GM03348 (cell line): ENCODE measurements around the gene IFNE.

Source experiments
- DNase-seq: peaks from one replicate; pipeline ENCODE4 v3.0.0; 2012; ENCODE audit warnings: low spot score

Gene IFNE, protein sequence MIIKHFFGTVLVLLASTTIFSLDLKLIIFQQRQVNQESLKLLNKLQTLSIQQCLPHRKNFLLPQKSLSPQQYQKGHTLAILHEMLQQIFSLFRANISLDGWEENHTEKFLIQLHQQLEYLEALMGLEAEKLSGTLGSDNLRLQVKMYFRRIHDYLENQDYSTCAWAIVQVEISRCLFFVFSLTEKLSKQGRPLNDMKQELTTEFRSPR

DNA sequence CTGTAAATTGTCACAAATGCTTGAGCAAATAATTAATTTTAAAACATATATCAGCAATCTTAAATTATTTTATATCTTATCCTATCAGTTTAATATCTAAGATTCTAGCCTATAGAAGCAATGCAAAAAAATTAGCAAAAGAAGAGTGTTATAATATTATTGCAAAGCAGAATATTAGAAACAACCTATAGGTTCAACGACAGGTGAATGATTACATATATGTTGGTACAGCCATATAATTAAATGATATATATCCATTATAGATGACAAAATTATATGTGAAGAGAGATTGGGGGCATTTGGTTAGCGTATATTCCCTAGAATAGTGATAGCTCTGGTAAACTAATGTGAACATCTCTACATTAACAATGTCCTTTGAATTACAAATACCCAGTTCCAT lies at the start of gene IFNE:
Gene IFNE, minus strand, starts transcription at position 101 of the 400 bp plus-strand sequence. CDS start 619 bp downstream, outside the sequence.
- no peak for DNase-seq

DNA sequence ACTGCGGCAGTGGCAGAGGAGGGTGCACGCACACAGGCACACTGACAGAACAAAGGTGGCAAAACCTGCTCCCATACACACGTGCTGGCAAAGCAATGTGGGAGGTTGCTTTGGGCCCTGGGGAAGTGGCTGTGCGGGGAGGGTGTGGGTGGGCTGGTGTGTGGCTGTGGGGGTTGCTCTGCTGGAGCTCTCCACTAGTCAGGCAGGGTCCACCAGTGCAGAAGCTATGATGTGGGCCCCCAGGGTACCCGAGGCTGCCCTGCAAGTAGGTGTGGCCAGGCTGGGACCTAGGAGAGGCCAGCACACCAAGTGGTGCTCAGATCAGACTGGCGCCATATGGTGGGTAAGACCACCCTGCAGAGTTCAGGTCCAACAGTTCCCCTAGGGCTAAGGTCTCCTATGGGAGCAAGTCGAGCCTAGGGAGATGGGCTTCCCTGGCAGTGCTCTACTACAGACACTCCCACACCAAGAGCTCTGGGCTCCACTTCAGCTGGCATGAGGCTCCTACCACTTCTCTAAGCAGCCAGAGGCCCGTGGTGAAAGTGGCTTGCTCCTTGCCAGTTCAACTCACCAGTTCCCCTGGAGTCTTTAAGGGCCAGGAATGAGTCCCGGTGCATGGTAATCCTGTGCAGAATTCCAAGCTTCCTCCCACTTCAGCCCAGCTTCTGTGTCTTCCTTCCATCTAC lies 46.2 kb upstream of the IFNE start:
- no peak for DNase-seq

DNA sequence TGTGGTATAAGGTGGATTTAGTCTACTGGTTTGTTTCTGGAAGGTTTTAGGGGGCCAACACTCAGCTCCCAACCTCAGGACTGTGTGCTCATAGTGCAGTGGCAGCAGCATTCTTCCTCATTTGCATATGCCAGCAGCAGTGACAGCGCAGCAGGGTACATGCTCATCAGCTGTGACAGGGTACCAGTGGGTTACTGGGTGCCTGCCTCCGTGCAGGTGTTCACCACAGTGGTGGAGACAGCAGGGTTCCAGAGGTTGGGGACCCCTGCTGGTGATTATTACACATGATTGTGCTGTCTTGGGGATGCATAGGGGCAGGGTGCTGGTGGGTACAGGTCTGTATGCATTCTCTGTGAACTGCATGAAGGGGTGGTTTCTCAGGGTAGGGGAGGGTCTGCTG lies 45.5 kb upstream of the IFNE start:
- no peak for DNase-seq

DNA sequence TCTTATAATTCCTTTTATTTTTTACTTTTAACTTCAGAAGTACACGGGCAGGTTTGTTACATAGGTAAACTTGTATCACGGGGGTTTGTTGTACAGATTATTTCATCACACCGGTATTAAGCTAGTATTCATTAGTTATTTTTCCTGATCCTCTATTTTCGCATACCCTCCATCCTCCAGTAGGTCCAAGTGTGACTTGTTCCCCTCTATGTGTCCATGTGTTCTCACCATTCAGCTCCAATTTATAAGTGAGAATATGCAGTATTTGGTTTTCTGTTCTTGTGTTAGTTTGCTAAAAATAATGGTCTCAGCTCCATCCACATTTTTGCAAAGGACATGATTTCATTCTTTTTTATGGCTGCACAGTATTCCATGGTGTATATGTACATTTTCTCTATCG lies 43.1 kb upstream of the IFNE start:
- no peak for DNase-seq

DNA sequence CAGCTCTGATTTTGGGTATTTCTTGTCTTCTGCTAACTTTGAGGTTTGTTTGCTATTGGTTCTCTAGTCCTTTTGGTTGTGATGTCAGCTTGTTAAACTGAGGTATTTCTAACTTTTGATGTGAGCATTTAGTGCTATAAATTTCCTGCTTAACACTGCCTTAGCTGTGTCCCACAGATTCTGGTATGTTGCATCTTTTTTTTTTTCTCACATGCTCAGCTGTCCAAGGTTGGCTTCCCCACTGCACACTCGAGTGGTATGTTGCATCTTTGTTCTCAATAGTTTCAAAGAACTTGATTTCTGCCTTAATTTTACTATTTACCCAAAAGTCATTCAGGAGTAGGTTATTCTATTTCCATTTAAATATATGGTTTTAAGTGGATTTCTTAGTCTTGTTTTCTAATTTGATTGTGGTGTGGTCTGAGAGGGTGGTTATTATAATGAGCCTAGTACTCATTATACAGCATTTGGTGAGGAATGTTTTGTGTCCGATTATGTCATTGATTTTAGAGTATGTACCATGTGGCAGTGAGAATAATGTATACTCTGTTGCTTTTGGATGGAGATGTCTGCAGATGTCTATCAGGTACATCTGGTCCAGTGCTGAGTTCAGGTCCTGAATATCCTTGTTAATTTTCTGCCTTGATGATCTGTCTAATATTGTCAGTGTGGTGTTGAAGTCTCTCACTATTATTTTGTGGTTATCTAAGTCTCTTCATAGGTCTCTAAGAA lies 42.2 kb upstream of the IFNE start:
- DNase-seq, result no peak

DNA sequence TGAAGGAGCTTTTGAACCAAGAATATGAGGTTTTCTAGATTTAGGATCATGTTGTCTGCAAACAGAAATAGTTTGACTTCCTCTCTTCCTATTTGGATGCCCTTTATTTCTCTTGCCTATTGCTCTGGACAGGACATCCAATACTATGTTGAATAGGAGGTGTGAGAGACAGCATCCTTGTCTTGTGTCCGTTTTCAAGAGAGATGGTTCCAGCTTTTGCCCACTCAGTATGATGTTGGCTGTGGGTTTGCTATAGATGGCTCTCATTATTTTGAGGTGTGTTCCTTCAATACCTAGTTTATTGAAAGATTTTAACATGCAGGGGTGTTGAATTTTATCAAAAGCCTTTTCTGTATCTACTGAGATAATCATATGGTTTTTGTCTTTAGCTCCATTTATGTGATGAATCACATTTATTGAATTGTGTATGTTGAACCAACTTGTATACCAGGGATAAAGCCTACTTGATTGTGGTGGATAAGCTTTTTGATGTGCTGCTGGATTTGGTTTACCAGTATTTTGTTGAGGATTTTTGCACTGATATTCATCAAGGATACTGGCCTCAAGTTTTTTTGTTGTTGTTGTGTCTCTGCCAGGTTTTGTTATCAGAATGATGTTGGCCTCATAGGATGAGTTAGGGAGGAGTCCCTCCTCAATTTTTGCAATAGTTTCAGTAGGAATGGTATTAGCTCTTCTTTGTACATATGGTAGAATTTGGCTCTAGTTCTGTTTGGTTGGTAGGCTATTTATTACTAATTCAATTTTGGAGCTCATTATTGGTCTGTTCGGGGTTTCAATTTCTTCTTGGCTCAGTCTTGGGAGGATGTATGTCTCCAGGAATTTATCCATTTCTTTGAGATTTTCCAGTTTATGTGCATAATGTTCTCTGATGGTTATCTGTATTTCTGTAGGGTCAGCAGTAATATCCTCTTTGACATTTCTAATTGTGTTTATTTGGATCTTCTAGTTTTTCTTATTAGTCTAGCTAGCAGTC lies 41.2 kb upstream of the IFNE start:
- no peak for DNase-seq

DNA sequence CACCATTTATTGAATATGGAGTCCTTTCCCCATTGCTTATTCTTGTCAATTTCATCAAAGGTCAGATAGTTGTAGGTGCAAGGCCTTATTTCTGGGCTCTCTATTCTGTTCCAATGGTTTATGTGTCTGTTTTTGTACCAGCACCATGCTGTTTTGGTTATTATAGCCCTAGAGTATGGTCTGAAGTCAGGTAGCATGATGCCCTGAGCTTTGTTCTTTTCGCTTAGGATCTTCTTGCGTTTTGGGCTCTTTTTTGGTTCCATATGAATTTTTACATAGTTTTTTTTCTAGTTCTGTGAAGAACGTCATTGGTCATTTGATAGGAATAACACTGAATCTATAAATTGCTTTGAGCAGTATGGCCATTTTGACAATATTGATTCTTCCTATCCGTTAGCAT lies 40.2 kb upstream of the IFNE start:
- DNase-seq, result no peak

DNA sequence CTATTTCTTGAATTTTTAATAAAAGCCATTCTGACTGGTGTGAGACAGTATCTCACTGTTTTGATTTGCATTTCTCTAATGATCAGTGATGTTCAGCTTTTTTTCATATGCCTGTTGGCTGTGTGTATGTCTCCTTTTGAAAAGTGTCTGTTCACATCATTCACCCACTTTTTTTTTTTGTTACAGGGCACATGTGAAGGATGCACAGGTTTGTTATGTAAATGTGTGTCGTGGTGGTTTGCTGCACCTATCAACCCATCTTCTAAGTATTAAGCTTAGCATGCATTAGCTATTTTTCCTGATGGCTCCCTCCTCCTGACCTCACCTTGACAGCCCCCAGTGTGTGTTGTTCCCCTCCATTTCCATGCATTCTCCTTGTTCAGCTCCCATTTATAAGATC lies 39.3 kb upstream of the IFNE start:
- no peak for DNase-seq

DNA sequence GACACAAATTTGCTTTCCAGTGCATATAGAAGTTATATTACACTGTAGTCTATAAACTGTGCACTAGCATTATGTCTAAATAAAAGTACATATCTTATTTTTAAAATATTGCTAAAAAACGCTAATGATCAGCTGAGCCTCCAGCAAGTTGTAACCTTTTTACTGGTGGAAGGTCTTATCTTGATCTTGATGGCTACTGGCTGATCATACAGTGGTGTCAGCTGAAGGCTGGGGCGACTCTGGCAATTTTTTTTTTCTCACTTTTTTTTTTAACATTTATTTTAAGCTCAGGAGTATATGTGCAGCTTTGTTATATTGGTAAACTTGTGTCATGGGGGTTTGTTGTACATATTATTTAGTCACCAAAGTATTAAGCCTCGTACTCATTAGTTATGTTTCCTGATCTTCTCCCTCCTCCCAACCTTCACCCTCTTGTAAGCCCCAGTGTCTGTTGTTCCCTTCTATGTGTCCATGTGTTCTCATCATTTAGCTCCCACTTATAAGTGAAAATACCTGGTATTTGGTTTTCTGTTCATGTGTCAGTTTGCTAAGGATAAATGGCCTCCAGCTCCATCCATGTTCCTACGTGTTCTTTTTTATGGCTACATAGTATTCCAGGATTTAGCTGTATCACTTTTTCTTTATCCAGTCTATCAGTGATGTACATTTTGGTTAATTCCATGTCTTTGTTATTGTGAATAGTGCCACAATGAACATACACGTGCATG lies 38.6 kb upstream of the IFNE start:
- DNase-seq, result no peak

DNA sequence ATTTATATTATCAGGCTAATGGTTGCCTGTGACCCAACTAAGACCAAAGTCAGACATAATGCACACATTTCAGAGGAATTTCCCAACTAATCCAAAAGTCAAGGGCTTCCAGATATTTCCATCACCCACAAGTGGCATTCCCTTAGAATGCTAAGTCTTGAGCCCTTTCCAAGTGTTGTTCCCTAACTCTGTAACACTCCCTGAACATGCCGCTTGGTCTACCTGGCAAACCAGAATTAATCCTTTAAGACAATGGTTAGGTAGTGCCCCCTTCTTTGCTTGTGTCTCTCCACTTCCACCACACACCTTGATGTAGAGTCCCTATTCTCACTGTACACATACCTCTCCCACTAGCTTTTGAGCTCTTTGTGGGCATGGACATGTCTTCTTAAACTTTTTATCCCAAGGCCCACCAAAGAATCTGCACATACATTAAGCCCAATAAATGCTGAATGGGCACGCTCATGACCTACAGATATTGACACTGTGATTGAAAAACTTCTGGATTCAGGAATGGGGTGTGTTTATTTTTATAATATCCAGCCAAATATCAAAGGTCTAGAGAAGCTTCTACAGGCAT lies 37.8 kb upstream of the IFNE start:
- DNase-seq, result no peak

DNA sequence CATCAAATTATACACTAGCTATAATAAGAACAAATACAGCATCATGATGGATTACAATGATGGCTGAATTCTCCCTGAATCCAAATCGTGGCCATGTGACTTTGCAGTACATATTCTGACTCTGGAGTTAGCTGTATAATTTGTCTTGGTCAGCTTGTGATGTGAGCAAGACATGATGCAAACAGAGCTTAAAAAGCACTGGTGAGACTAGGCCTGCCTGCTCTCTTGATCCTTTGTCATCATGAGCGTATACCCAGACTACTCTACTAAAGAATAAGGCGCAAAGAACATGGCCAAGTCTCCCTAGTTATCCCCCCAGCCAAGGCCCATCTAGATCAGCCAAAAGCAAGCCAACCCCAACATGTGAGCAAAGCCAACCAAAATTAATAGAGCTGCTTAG lies 34.7 kb upstream of the IFNE start:
- no peak for DNase-seq

DNA sequence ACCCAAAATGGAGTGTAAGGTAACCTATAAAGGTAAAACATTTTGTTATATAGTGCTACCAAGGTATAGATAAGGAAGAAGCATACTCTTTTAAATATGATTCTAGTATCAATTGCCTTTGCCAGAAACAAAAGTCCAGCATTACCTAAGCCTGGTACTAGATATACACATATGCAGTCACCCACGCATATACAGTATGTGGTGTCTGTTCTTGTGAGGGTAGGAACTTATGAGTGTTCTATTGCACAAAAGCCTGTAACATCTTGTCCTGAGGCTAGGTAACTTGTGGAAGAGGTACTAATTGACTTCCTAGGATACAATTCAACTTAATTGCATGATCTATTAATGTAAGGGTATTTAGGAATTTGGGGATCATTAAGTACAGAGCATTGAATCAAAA lies 31.3 kb upstream of the IFNE start:
- DNase-seq, result no peak

DNA sequence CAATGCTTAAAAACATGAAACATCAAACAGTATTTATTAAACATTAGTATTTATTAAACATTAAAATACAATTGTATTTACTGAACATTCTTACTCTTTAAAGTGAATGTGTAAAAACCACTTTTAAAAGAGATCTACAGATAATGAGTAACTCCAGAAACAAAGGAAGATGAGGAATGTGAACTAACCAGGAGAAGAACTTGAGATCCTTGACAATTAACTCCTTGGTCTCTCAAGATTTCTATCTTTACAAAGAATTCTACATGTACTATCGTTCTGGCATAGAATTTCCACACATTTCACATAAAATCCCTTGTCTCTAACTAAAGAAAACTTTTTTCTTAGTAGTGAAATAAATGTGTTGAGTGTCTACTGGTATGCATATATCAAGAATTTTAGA lies 28.7 kb upstream of the IFNE start:
- DNase-seq, result no peak

DNA sequence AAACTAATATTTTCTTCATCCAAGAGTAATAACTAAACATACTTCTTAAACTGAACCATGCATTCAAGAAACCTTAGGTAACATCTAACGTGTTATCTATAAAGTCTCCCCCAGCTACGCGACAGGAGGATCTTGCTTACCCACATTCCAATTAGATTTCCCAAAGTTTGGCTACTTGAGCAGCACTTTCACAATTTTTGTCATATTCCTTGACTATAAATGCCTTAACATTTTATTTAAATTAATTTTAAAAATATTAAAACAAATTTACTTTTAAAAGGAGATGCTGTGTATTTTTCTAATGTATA lies 25.3 kb upstream of the IFNE start:
- no peak for DNase-seq

DNA sequence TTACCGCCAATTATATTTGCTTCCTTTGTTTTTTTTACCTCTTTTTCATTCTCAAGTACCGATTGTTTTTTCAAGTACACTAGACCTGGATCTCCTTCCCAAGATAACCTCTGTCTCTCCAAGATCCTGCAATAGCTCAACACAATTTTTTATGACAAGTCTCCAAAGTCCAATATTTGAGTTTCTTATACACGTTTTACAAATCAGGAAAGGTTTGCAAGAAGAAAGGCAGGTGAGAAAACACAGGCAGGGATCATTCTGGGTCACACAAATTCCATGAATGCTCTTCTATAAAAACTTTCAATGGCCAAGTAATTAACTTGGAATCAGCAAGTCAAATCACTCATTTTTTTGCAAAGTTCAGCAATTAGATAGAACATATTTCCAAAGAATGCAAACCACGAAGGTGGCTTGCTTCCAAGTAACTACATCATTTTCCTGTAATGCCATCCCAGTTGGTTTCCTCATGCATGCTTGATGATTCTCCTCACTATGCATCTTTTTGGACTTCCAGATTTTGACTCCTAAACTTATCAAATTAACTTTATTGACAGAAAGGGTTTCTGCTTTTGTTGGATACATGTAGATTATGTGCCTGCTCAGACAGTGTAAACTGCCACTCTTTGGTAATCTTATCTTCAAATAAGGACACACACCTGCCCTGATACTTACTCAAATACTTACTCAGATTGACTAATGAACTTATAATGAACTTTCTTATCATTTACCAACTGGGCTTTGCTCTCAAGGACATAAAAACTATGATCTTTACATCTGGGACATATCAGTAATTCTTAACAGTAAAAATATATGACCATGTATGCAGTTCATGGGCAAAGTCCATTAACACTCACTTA lies 24.7 kb upstream of the IFNE start:
- DNase-seq, result peak; percentile 69

DNA sequence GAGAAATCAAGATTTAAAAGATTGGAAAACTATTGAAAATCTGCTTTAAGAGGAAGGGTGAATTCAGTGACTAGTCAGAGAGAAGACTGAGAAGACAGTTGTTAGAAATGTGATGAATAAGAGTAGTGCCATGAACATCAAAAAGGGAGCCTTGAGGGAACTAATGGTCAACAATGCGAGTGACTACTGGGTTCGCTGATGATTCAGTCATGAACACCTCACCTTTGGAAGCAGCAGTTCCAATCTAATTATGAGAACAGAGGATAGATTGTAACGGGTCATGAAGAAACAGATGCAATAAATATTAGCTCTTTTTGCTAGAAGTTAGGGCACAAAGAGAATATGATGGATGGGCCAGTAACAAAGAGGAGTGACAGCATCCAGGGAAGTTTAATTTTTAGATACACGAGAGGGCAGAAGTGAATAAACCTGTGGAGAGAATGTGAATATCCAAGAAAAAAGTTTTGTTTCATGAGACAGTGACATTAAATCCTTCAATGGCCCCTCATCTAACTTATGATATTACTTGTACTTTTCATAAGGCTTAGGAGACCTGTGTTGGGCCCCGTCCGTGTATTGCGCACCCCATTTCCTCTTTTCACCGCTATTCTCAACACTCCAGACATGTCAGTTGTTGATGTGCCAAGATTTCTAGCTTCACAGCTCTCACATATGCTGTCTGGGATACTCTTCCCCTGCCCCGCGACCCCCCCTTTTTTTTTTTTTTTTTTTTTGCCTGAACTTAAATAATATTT lies 23.5 kb upstream of the IFNE start:
- DNase-seq, result peak; percentile 9

DNA sequence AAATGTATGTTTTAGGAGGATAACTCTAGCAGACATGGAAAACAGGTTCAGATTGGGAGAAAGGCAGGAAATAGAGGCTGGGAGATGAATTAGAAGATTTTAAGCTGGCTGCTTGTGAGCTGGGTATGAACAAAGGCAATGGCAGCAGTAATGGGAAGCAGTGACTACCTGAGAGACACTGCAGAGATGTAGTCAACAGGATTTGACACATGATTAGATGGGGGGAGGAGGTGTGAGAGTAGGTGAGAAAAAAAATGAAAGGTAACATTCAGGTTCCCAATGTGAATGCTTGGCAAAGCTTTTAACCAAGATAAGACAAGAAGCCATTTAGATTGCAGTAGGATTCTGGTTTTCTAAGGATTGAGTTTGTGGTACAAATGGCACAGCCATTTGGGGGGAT lies 22.8 kb upstream of the IFNE start:
- DNase-seq, result no peak

DNA sequence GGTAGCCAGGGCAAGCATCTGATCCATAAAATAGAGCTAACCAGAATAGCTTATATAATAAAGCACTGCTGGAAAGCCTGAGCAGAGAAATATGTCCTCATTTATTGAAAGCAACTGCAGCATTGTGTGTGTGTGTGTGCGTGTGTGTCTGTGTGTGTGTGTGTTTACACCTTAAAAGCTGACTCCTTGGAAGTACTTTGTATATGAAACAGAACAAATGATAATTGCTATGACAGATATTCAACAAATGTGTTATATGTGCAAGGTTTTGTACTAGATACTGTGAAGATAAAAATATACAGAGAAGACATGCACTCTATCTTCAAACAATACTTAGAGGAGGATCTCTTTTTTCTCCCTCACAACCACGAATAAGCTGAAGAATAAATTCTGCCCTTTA lies 22.0 kb upstream of the IFNE start:
- no peak for DNase-seq

DNA sequence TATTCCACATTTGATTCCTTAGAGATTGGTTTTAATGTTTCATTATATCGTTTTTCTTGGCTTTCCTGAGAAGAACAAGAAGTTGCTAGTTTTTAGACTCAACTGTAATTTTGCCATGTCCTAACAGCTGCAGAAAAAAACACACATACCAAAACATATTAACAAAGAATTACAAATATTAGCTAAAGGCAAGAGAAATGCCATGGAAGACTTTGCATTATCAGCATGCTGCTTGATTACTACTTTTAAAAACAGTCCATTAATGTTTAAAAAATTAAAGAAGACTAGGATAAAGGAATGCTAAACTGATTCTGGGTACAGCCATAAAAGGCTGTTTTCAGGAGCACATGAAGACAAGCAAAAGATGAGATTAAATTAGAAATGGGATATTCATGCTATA lies 20.5 kb upstream of the IFNE start:
- no peak for DNase-seq

DNA sequence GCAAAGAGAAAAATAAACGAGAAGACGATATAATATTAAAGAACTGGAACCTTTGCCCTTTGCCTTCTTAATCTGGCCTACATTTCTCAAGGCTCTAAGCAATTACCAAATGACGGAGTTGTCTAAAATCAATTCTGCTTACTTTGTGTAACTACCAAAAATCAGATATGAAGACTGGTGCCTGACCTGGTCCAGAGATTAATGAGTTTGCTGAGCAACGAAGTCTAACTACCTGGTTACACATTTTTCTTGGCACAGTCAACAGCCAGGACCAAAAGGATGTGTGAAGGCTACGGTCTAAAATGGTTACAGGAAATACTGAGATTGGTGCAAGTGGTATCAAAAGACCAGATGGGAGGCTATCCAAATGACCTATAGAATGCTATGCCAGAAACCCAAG lies 17.8 kb upstream of the IFNE start:
- no peak for DNase-seq
